ENCODE data around the gene UBE2E2.
A peak's percentile ranks its signal among the peaks of the same experiment; 100 is the strongest.
"Not testable (repeated sequence)": the region's sequence is repeated elsewhere in the genome, so short reads cannot be mapped to it uniquely, and the experiment has no call there.

Gene UBE2E2

GRCh38 chr3:23202921-23203707, at the start of gene UBE2E2:
Gene UBE2E2 (plus strand): TSS chr3:23203327.
- DNase-seq (ENCODE audit: low read depth in 1 of 2, low spot score in 1 of 2): peak; percentile 21 to 37

DNA sequence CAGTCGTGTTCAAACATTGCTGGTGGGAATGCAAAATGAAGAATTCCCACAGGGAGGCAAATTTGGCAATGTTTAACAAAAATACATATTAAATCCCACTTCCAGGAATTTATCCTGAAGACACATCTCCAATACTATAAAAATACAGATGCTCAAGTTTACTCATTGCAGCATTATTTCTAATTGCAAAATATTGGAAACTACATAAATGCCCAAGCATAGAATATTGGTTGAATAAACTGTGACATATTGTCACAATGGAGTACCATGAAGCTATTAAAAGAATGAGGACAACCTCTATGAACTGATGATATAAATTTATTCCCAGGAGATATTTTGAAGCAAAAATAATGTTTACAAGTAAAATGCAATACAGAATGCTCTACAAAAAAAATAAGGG, 49.7 kb upstream of the UBE2E2 start:
- DNase-seq (ENCODE audit: low read depth in 1 of 2, low spot score in 1 of 2): no peak

DNA sequence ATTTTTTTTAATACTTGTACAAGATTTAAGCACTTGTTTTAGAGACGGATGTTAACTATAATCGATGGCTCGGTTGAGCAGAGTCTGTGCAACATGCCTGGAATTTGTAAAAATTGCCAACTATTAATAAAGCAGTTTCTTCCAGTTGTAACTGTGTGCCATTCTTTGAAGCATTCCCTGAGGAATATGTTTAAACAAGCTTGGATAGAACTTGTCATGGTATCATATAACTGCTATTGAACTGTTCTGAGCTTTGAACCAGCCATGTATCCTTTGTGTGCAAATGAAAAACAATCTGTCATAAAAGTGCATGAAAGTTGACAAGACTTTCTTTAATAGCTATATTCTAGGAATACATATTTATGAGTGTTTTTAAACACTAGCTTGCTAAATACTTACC, 45.8 kb upstream of the UBE2E2 start:
- DNase-seq (ENCODE audit: low read depth in 1 of 2, low spot score in 1 of 2): no peak

GRCh38 chr3:23159929-23160328, 43.2 kb upstream of the UBE2E2 start:
- no peak for DNase-seq (ENCODE audit: low read depth in 1 of 2, low spot score in 1 of 2)

GRCh38 chr3:23161308-23161707, 41.8 kb upstream of the UBE2E2 start:
- DNase-seq (ENCODE audit: low read depth in 1 of 2, low spot score in 1 of 2): no peak

GRCh38 chr3:23161896-23162570, 41.1 kb upstream of the UBE2E2 start:
- no peak for DNase-seq (ENCODE audit: low read depth in 1 of 2, low spot score in 1 of 2)

DNA sequence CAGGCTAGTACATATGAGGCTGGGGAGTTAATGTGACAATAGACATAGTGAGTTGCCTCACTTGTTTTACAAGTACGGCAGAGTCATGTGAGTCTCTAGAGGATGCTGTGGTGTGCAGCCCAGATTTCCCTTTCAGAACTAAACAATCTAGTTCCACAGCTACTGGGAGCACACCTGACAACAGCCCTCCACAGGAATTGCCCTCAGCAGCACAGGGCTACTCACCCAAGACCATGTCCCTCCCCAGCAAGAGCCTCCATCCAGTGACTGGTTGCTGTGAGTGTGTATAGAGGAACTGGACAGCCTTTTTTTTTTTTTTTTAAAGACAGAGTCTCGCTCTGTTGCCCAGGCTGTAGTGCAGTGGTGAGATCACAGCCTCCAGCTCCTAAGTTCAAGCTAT, 40.2 kb upstream of the UBE2E2 start:
- DNase-seq (ENCODE audit: low read depth in 1 of 2, low spot score in 1 of 2): no peak

- DNase-seq (ENCODE audit: low read depth in 1 of 2, low spot score in 1 of 2): no peak
These were observed 38.4 kb upstream of the UBE2E2 start for GRCh38 chr3:23164746-23165145.

- DNase-seq (ENCODE audit: low read depth in 1 of 2, low spot score in 1 of 2): no peak
These were observed 37.6 kb upstream of the UBE2E2 start for GRCh38 chr3:23165571-23165970.

- no peak for DNase-seq (ENCODE audit: low read depth in 1 of 2, low spot score in 1 of 2)
These were observed 36.9 kb upstream of the UBE2E2 start for GRCh38 chr3:23166276-23166675.

DNA sequence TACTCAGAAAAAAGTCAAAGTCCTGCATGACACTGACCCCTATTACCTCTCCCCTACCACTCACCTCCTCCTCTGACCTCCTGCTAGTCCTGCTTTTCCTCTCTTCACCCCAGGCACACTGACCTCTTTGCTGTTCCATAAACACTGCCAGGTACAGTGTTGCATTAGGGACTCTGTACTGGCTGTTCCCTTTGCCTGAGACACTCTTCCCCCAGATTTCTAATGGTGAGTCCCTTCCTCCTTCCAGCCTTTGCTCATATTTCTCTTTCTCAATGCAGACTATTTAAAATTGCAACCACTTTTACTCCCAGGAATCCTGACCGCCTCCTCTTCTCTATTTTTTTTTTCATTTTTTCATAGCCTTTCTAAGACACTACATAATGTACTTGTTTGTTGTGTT, 36.3 kb upstream of the UBE2E2 start:
- no peak for DNase-seq (ENCODE audit: low read depth in 1 of 2, low spot score in 1 of 2)

DNA sequence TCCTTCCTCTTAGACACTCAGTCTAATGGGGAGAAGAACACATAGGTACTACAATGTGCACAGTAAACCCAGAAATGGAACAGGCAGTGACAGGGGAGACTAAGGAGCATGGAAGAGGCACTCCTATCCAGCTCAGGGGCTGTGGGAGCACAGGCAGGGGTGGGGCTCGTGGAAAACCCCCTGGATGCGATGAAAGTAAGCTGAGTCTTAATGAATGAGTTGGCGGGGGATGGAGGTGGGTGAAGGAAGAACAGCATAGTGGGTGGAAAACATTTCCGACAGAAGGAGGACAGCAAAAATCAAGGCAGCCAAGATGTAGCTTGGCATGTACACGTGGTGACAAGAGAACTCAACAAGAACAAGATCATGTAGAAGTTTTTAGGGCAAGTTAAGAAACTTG, 33.6 kb upstream of the UBE2E2 start:
- DNase-seq (ENCODE audit: low read depth in 1 of 2, low spot score in 1 of 2): no peak

- DNase-seq (ENCODE audit: low read depth in 1 of 2, low spot score in 1 of 2): no peak
These were observed 32.8 kb upstream of the UBE2E2 start for GRCh38 chr3:23170291-23170690.

GRCh38 chr3:23172059-23172458, 31.1 kb upstream of the UBE2E2 start:
- no peak for DNase-seq (ENCODE audit: low read depth in 1 of 2, low spot score in 1 of 2)

- no peak for DNase-seq (ENCODE audit: low read depth in 1 of 2, low spot score in 1 of 2)
These were observed 28.6 kb upstream of the UBE2E2 start for GRCh38 chr3:23174426-23175039.

DNA sequence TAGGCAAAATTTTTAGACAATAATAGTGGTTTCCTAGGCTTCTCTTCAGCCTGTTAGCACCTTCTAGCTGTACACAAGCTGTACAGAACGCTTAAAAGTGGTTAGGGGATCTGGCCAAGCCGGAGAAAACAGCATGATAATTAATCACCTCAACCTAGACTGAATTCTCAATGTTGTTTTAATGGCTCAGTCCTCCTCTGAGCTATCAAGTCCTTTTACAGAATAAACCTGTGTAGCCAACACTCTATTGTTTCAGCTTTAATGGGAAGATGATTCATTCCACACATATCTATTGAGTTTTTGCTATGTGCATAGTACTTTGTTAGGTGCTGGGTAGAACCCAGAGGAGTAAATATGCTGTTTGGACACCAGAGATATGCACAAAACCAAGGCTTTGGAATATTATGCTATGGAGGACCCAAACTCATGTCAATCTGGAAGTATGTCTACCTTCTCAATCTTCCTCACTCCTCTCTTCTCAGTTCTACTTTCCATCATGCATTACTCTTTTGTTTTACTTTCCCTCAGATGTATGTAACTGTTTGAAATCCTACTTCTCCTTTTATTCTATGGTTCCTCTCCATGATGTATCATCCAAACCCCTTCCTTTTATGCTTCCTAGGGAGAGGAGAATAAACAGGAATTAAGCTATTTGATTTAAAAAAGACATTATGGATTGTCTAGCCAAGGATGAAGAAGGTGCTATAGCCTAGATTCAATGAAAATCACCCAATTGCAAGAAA, 27.6 kb upstream of the UBE2E2 start:
- no peak for DNase-seq (ENCODE audit: low read depth in 1 of 2, low spot score in 1 of 2)

DNA sequence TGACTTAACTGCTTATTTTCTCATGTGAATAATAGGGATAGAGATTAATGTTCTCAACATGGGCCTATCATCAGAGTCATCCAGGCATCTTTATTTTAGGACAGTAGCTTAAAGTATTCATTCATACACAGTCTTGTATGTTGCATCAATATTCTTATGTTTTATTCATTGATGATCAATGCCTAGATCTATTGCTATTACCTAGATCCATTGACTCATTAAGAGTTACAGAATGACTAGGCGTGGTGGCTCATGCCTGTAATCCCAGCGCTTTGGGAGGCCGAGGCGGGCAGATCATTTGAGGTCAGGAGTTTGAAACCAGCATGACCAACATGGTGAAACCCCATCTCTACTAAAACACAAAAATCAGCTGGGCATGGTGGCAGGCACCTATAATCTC, 26.3 kb upstream of the UBE2E2 start:
- not testable (repeated sequence) for DNase-seq (ENCODE audit: low read depth in 1 of 2, low spot score in 1 of 2)

- DNase-seq (ENCODE audit: low read depth in 1 of 2, low spot score in 1 of 2): no peak
These were observed 20.1 kb upstream of the UBE2E2 start for GRCh38 chr3:23182996-23183513.

DNA sequence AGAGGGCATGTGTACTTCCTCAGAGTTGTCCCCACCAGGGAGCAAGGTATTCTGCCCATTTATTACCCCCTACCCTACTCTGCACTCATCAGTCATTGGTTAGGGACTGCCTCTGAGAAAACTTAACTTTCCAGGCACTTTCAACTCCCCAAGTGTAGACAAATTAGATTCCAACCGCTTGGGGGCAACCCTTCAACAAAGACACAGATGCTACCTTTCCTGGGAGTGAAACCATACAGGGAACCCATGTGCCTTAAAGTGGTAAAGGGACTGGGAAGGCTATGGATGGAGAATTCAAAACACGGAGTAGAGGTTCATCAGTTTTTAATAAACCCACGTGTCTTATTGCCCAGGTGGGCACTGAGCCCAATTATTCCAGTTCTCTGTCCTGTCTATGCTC, 19.4 kb upstream of the UBE2E2 start:
- no peak for DNase-seq (ENCODE audit: low read depth in 1 of 2, low spot score in 1 of 2)

- DNase-seq (ENCODE audit: low read depth in 1 of 2, low spot score in 1 of 2): no peak
These were observed 17.3 kb upstream of the UBE2E2 start for GRCh38 chr3:23185861-23186260.

DNA sequence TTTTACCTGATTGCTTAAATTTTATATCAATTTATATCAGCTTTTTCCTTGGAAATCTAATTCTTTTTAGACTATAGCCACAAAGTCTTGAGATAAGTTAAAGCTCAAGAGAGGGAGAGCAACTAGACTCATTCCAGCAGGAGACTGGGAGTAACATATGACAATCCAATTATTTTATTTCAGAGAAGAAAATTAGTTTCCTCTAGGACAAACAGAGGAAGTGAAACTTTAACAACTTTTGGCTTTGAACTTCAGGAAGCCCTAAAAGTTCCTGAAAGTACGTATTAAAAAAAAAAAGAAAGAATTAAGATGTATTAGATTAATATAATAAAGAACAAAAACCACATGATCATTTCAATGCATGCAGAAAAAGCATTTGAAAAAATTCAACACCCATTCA, 13.9 kb upstream of the UBE2E2 start:
- DNase-seq (ENCODE audit: low read depth in 1 of 2, low spot score in 1 of 2): no peak
